ENCODE measurements around the gene LRRC7.

- TF ChIP-seq, protein P1, sequence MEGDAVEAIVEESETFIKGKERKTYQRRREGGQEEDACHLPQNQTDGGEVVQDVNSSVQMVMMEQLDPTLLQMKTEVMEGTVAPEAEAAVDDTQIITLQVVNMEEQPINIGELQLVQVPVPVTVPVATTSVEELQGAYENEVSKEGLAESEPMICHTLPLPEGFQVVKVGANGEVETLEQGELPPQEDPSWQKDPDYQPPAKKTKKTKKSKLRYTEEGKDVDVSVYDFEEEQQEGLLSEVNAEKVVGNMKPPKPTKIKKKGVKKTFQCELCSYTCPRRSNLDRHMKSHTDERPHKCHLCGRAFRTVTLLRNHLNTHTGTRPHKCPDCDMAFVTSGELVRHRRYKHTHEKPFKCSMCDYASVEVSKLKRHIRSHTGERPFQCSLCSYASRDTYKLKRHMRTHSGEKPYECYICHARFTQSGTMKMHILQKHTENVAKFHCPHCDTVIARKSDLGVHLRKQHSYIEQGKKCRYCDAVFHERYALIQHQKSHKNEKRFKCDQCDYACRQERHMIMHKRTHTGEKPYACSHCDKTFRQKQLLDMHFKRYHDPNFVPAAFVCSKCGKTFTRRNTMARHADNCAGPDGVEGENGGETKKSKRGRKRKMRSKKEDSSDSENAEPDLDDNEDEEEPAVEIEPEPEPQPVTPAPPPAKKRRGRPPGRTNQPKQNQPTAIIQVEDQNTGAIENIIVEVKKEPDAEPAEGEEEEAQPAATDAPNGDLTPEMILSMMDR (IDR thresholded peaks at IDR 0.05) = no peak
- no peak for TF ChIP-seq POLR2A (IDR thresholded peaks at IDR 0.05)
Measured at GRCh38 chr1:70033936-70034335, 466.2 kb downstream of the LRRC7 start.

Data from gastroesophageal sphincter (tissue), 3 donors.